Adrenal gland (tissue), 12 donors: ENCODE results near the gene LZTFL1. TPM values are rescaled to one million over a fixed set of nuclear protein-coding genes. Genes with fewer than 3 reads are reported as not detected.

ENCODE experiments used
- DNase-seq, 7 donors: peaks; one replicate each; pipeline ENCODE4 v3.0.0-alpha.2; 2019 to 2020
- H3K27ac ChIP-seq, 5 donors: fragments of 200-600 bp; sonication (generic) in 4 of 5; 1 replicate in 3 of 5; 2 replicates in 2 of 5; pipeline versions ENCODE4 v1.5.1 to v1.8.0; 2016 to 2020; ENCODE audit warnings: mild to moderate bottlenecking in 1 of 5
- H3K27me3 ChIP-seq: fragments of 200-600 bp; 2 replicates; pipeline ENCODE4 v1.8.0; 2021
- H3K36me3 ChIP-seq, 2 donors: fragments of 200-600 bp; replicated peaks in 1 of 2; 1 replicate in 1 of 2; 2 replicates in 1 of 2; pipeline versions ENCODE4 v1.5.1 to v1.8.0; 2018 to 2022
- H3K4me1 ChIP-seq, 2 donors: fragments of 200-600 bp; replicated peaks in 1 of 2; 1 replicate in 1 of 2; 2 replicates in 1 of 2; pipeline versions ENCODE4 v1.5.1 to v1.8.0; 2018 to 2021
- H3K4me3 ChIP-seq, 4 donors: fragments of 200-600 bp; sonication (generic) in 3 of 4; one replicate each; pipeline ENCODE4 v1.5.1; 2016 to 2018
- H3K9me3 ChIP-seq, 3 donors: fragments of 200-600 bp; sonication (generic) in 1 of 3; replicated peaks in 1 of 3; 1 replicate in 2 of 3; 2 replicates in 1 of 3; pipeline versions ENCODE4 v1.5.1 to v1.8.0; 2016 to 2021
- POLR2A ChIP-seq, 2 donors: fragments of 450-650 bp; IDR thresholded peaks; one replicate each; pipeline ENCODE4 v1.6.1; 2017; ENCODE audit warnings: antibody characterized with exemption in 2 of 2, mild to moderate bottlenecking in 2 of 2, moderate library complexity in 1 of 2
- WGBS, 4 donors: extraction: QIAGEN DNeasy Blood & Tissue Kit in 2 of 4; methylation state at CpG; one replicate each; pipeline versions ENCODE4 v1.1.5 to v1.1.7; 2013 to 2017; 5-methylcytosine and 5-hydroxymethylcytosine counted together
- intact Hi-C, 2 donors: fragments of 100-400 bp; cut with DNase I; formaldehyde crosslinking; loops; one replicate each; pipeline versions ENCODE4 v1.14.1 to v1.15.0; 2022 to 2023
- polyA plus RNA-seq, 3 donors: library from polyadenylated mRNA; stranded (reverse); fragments of 200-250 nt in 2 of 3; fragments of 350-450 nt in 1 of 3; fragmentation: Illumina TruSeq in 1 of 3; extraction: RNeasy Lipid Tissue Mini Kit (QIAGEN cat#74804) in 1 of 3; gene quantifications; one replicate each; pipeline ENCODE4 v1.2.3, GENCODE V29; 2013 to 2014
- total RNA-seq, 9 donors: library from RNA; depleted of rRNA in 4 of 9; stranded (reverse); fragments of >200 nt in 4 of 9; fragments of 120-200 nt in 1 of 9; fragmentation: NEBNext Ultra II Directional in 1 of 9; extraction: Animal tissue kit (Norgen Biotek cat#: 25700) in 1 of 9; gene quantifications; one replicate each; pipeline versions ENCODE4 v1.1.0 to v1.2.4, GENCODE V29; 2013 to 2023
- TF ChIP-seq, protein P1 (sequence below), 6 experiments: fragments of 450-650 bp in 4 of 6; fragments of 200-600 bp in 2 of 6; sonication (generic) in 1 of 6; IDR thresholded peaks; 1 replicate in 5 of 6; 2 replicates in 1 of 6; pipeline versions ENCODE4 v1.5.1 to v1.8.0; 2016 to 2021; ENCODE audit warnings: antibody characterized with exemption in 6 of 6, mild to moderate bottlenecking in 2 of 6, moderate library complexity in 1 of 6
- donor health status: healthy with polysubstance abuse.
- donor health status: Bipolar disorder and iron deficiency.
- donor health status: DM: yes; HTN: yes; CAD: no.
- donor health status: DM: no; HTN: no; CAD: no.
- donor health status: DM: no; HTN: no; CAD: no.
- donor health status: DM: yes; HTN: yes; CAD: no.

LZTFL1 gene
- total and polyA plus RNA-seq, 12 donors, result 3.9 to 36.3 (median 19.6) TPM

DNA sequence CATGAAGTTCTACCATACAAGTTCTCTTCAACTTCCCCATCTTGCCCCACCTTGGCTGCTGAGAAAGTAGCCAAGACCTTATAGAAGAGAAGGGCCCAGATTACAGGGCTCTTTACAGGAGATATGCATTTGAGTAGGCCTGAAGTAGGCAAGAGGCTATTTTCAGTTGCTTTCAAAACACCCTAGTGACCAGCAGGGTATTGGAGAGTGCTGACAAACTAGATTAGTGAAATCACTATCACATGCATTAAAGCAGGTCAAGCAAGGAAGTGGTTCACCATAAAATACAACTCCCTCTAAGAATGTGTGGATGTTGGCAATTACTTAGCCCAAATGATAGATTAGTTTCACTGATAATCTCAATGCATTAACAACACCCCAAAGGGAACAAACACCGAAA lies 2.7 kb upstream of the LZTFL1 start:
- no peak for DNase-seq
- peaks cover 3% of the 10 kb centered on the region for H3K27me3 ChIP-seq
- 74 to 91% (median 85%) methylated on average over 1 of the region's 1 CpG for WGBS, 4 donors
- TF ChIP-seq, protein P1, sequence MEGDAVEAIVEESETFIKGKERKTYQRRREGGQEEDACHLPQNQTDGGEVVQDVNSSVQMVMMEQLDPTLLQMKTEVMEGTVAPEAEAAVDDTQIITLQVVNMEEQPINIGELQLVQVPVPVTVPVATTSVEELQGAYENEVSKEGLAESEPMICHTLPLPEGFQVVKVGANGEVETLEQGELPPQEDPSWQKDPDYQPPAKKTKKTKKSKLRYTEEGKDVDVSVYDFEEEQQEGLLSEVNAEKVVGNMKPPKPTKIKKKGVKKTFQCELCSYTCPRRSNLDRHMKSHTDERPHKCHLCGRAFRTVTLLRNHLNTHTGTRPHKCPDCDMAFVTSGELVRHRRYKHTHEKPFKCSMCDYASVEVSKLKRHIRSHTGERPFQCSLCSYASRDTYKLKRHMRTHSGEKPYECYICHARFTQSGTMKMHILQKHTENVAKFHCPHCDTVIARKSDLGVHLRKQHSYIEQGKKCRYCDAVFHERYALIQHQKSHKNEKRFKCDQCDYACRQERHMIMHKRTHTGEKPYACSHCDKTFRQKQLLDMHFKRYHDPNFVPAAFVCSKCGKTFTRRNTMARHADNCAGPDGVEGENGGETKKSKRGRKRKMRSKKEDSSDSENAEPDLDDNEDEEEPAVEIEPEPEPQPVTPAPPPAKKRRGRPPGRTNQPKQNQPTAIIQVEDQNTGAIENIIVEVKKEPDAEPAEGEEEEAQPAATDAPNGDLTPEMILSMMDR (IDR thresholded peaks at IDR 0.05), result no peak
- TF ChIP-seq POLR2A (IDR thresholded peaks at IDR 0.05), result no peak
- H3K9me3 ChIP-seq, result no peaks in the 10 kb centered on the region
- H3K4me1 ChIP-seq, result peaks cover 0 to 16% of the 10 kb centered on the region in 2 donors
- intact Hi-C loops, result no loop called here
- no peaks in the 10 kb centered on the region for H3K36me3 ChIP-seq
- H3K4me3 ChIP-seq, result no peak overlapping the region
- no peak overlapping the region for H3K27ac ChIP-seq

DNA sequence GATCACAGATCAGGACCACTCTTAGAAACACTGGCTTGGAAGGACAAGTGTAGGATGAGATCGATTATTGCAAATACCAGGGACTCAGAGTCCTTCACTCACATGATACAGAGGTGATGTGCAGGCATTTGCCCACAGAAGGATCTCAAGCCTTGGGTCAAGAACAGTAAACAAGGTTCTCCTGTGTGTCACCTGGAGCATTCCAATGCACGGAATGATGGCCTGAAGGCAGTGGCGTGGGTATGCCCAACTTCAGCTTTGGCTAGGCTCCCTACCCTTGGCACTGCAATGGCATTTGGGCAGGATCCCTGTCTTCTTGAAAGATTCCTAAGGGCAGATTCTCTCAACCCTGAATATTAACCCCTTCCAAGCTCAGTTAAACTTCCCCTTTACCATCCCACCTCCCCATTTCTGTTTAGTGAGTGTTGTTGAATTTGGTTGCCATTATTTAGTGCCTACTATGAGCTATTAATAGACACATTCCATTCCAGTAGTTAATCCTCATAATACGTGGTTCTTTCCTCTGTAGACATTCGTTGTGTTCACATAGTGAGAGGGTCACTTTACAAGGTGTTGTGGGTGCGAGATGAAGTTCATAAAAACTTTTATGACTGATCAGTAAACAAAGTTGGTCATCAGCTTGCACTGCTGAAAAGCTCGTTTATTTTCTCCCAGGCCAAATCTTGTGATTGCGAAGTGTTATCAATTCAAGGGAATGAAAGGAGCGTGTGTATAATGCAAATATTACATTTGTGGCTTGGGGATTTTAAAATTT lies 1.1 kb upstream of the LZTFL1 start:
- no peak for DNase-seq
- TF ChIP-seq POLR2A (IDR thresholded peaks at IDR 0.05), result no peak
- TF ChIP-seq, protein P1 (IDR thresholded peaks at IDR 0.05), result no peak
- H3K36me3 ChIP-seq, result no peaks in the 10 kb centered on the region
- H3K9me3 ChIP-seq, result no peaks in the 10 kb centered on the region
- no peak overlapping the region for H3K4me3 ChIP-seq
- WGBS, 4 donors, result 81 to 88% (median 86%) methylated on average over 9 of the region's 9 CpGs
- no peak overlapping the region for H3K27ac ChIP-seq
- intact Hi-C loops, result no loop called here
- H3K27me3 ChIP-seq, result no peaks in the 10 kb centered on the region
- peaks cover 0 to 16% of the 10 kb centered on the region in 2 donors for H3K4me1 ChIP-seq

DNA sequence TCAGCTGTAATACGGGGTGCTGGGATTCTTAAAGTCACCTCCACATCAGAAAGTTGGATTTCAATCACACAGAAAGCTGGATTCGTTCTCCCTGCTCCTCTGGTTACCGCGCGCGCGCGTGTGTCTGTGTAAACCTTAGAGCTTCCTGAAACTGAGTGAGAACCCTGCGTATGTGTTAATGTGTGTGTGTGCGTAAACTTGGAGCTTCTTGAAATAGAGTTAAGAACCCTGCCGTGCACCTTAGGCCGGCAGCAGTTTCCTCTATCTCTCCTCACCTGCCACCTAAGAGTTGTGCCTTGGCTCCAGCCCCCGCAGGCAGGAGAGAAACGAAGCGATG lies 531 bp downstream of the LZTFL1 start:
- Histone ChIP-seq H3K9me3 (no peaks in the 10 kb centered on the region), H3K4me3 (peak overlapping the region; percentile 71 to 98 (median 80)), H3K36me3 (no peaks in the 10 kb centered on the region), H3K27ac (peak overlapping the region in 2 of 5 donors; percentile 26 to 53), H3K4me1 (peaks cover 0 to 16% of the 10 kb centered on the region in 2 donors), H3K27me3 (no peaks in the 10 kb centered on the region)
- peak in 3 of 7 donors; percentile 6 to 52 (median 24) for DNase-seq
- intact Hi-C loops, result no loop called here
- TF ChIP-seq POLR2A (IDR thresholded peaks at IDR 0.05), result no peak
- TF ChIP-seq, protein P1 (IDR thresholded peaks at IDR 0.05), result no peak
- WGBS, 4 donors, result 0 to 1% (median 1%) methylated on average over 11 to 15 of the region's 15 CpGs

DNA sequence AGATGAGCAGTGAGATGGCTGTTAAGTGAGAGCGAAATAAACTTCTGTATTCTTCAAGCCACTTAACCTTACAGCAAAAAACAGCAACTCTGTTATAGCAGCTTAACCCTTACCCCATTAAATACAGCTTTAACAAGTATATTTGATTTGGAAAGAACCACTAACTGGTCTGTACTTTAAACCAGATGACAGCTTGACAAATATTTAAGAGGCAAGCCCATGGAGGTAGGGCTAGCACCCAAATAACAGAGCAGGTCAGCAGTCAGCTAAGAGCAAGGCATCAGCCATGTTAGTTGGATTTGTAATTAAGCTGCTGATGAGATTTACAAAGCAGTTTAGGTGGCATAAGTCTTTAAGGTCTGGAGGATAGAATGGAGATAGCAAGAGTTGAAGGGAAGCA lies 3.5 kb downstream of the LZTFL1 start:
- 88 to 100% (median 99%) methylated on average over 1 of the region's 1 CpG for WGBS, 4 donors
- TF ChIP-seq, protein P1 (IDR thresholded peaks at IDR 0.05), result no peak
- TF ChIP-seq POLR2A (IDR thresholded peaks at IDR 0.05), result no peak
- Histone ChIP-seq H3K4me1 (peaks cover 0 to 16% of the 10 kb centered on the region in 2 donors), H3K4me3 (no peak overlapping the region), H3K9me3 (no peaks in the 10 kb centered on the region), H3K36me3 (peaks cover 0 to 10% of the 10 kb centered on the region in 2 donors), H3K27me3 (no peaks in the 10 kb centered on the region), H3K27ac (no peak overlapping the region)
- DNase-seq, result no peak
- intact Hi-C loops, result no loop called here
